Pulmonary artery endothelial cell (primary cell): ENCODE measurements around the gene TENT4B. TPM values are rescaled to one million over a fixed set of nuclear protein-coding genes. Genes with fewer than 3 reads are reported as not detected.
"Not testable (repeated sequence)": the region's sequence is repeated elsewhere in the genome, so short reads cannot be mapped to it uniquely, and the experiment has no call there.

Experiments used
- DNase-seq: peaks from one replicate; pipeline ENCODE4 v3.0.0-alpha.2; 2011; ENCODE audit warnings: low read depth, low spot score
- total RNA-seq: library from RNA; depleted of rRNA; stranded (reverse); fragments of >200 nt; gene quantifications from 2 replicates; pipeline ENCODE4 v1.2.3, GENCODE V29; 2014

TENT4B gene
- total RNA-seq, 1 donor from 2014 or later = 9.4 TPM

DNA sequence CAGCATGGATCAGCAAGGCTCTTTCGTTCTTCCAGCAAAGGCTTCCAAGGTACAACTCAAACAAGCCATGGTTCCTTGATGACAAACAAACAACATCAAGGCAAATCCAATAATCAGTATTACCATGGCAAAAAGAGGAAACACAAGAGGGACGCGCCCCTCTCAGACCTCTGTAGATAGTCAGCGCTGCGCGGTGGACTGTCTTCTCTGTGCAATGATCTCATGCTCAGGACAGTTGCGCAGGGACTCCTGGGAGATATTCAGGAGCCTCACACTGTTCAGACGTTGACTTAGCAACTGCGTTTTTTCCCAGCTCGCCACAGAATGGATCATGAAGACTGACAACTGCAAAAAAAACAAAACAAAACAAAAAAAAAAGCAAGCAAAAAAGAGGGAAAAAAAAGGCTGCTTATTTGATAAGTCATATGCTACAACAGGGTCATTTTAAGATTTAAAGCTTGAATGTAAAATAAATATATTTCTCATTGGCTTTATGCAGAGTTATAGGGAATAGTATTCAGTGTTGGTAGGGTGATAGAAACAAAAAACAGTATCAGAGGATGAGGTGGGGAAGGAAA lies 76.1 kb downstream of the TENT4B start:
- DNase-seq = no peak

DNA sequence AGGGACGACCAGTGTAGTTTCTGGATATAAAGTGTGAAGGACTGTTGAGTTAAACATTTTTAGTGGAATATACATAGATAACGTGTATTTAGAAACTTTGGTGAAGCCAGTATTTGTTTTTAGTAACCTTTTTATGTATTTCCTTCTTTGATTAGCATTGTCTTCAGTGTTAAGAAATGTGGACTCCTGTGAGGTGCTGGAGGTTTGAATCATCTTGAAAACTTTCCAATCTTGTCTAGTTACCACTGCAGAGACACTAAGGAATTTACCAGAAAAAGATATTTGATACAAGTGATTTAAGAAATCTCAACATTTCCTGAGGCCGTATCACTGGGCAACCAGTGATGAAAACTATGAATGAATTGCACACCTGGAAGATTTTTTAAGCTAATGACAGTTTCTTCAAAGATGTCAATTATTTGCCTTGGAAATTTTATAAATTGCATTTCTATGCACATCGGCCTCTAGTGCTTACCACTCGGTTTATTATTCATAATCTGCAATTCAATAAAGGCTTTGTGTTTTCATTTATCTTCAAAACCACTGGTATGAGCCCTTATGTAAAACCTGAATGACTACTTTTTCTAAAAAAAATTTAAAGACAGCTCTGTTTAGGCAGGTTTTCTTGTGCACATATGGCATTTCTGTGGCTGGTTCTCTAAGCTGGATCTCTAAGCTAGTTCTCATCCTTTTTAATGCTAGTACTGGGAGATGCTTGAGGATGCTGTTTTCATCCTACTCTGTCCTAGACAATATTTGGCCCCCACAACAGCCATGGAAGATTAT lies 81.9 kb downstream of the TENT4B start:
- DNase-seq = no peak

DNA sequence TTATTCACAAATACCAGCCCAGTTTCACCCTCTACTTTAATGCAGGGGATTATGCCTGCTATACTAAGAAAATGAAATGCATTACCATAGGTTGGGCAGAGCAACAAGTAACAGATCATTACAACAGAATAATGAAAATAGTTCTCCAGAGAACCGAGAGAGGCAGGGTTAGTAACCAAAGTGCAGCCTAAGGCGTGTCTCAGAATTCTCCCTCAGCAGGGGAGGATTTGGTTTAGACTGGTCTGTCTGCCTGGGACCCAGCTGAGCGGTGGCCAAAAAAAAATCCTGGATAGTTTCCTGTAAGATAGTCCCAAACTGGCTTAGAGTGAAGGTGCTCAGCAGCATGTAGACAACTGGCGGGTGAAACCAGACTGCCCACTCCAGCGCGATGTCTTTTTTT lies 82.5 kb downstream of the TENT4B start:
- DNase-seq = no peak

DNA sequence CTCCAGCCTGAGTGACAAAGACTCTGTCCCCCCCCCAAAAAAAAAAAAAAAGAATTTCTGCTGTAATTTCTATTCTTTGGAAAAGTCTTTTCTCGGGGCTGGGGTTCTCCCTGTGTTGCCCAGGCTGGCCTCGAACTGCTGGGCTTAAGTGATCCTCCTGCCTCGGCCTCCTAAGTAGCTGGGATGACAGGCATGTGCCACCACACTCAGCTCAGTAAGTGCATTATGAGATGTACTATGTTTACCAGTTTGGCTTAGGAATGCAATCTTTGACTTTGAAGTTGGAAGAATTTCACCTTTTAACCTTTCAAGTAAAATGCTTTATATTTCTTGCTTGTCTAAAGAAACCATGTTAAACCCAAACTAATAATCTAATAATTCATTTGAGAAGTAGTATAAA lies 85.2 kb downstream of the TENT4B start:
- DNase-seq = no peak

DNA sequence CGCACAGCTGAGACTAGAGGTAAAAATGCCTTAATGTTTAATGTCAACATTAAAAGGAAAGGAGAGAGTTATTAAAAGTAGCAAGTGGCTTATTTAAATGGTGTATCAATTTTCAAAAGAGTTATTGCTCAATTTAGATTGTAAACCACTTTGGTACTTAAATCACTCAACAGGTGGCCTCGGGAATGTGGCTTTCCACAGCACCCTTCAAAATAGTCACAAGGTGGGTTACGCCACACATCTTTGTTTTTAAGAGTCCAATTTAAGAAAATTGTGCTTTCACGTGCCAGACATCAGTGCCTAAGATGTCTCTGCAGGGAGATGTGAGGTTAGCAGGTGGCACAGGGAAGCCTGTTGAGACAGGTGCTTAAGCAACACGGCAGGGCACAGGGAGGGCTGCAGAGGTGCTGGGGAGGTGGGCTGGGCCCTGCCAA lies 85.8 kb downstream of the TENT4B start:
- no peak for DNase-seq

DNA sequence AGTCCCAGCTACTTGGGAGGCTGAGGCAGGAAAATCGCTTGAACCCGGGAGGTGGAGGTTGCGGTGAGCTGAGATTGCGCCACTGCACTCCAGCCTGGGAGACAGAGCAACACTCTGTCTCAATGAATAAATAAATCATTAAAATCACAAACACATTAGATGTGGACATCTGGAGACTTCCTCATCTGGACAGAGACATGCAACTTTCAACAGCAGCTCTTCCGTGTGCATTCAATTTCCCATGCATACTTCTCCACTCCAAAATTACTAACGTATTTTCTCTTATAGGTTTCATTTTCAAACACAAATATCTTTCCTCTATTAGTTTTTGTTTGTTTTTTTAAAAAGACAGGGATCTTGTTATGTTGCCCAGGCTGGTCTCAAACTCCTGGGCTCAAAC lies 89.9 kb downstream of the TENT4B start:
- not testable (repeated sequence) for DNase-seq

DNA sequence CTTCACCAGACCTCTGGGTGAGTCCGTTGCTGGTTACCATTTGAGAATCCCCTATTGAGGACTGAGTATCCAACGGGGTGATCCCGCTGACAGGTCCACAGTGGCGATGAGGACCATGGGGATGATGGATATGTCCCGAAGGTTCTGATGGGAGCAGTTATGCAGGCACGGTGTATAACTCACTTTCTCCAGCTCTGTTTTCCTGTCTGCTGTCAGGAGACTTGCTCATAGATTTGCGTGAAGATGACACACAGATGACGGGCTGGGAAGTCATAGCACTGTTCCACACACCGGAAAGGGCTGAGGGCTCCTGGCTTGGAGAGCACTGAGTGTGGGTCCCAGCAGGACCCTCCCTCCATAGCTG lies 91.0 kb downstream of the TENT4B start:
- DNase-seq = no peak

DNA sequence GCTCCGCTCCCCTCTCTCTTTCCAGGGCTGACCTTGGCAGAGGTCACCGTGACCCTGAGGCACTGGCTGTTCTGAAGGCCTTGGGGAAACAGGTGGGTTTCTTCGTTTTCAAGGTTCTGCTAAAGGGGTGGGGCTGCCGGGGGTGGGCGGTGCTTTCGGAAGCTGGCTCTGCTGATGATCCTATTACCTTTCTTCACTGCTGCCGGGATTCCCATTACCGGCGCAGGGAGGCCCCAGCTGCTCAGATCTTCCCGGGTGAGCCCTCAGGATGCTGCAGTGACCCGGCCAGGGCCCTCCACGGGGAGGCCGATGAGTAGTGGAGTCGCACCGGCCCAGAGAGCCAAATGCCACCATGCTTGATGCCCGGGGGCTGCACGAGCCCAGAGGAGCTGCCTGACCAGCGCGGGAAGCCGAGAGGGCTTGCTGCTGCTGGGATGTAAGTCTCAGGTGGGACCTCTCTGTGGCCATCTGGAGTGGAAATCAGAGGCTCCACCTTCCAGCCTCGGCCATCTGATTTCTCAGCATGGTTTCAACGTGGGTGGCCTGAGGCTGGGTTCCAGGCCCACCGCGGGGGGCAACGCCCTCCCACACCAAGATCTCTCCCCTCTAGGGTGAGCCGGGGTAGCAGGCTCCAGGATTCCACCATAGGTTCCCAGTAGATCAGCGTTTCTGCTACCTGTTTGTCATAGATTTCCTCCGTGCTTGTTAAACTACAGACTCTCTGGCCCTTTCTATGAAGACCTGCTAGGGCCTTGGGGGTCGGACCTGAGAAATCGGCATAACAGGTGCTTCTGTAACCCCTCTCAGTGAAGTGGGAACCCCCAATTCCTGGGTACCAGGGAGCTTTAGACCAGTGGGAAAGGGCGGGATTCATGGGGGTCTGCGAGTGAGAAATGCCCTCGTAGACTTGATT lies 91.7 kb downstream of the TENT4B start:
- DNase-seq = no peak

DNA sequence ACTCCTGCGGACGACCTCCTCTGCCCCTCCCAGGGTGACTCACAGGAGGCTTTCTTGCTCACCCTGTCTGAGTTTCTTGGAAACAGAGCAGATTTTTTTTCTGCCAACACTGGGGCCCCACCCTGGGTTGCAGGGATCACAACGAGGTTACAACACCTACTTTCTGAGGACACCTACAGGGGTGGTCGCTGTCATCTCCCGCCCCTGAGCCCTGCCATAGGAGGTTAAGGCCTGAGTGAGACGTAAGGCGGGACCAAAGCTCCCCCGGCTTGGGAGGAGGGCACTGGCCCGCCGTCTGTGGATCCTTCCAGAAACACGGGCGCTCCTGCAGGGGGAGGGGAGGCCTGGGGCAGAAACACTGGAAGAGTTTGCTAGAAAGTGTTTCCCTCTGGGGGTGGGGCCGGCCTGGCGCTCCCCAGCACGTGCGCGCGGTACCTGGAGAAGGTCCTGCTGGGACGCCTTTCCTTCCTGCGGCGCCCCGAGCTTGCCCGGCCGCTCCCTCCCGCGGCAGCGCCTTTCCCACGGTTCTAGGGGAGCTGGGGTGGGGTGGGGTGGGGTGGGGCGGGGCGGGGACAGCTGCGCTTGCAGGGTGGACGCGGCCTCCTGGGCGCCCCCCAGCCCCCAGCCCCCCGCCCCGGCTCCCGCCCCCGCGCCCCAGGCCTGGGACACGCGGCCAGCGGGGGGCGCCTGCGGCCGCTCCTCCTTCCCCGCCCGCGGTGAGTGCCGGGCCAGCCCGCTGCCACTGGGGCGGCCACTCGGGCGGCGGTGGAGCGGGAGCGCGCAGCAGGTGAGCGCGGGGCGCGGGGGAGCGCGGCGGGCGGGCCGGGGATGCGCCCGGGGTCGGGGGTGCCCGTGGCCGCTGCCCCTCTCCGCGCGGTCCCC lies 92.6 kb downstream of the TENT4B start:
- DNase-seq = no peak

DNA sequence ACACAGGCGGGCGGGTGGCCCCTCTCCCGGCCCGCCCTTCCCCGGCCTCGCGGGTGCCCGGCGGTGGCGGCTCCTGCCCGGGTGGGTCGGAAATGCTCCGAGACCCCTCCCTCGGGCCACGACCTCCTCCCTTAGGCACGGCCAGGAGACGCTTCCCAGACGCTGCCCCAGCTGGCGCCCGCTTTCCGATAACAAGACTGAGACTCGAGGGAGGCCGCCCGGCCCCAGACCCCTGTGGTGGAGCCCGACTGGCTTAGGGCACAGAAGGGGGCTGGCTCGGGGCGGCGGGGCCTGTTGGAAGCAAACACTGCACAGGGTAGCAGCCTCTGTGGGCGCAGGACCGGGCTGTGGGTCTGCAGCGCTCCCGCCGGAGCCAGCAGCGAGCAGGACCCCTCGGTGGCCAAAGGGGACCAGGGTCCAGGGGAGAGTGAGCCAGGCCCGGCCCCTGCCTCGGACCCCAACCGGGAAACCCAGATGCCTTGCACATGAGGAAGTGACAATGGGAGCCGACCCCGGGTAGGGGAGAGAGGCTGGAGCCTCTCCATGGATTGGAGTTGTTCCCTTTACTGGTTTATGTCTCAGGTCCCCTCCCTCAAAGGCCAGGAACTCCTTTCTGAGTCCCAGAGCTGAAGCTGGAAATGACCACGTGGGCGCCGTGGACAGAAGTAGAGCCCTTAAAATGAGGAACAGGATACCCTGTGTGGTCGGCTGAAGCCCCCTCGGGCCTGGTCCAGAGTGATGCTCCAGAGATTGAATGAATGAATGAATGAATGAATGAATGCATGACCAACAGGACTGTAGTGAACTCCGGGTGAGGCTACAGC lies 93.4 kb downstream of the TENT4B start:
- DNase-seq = no peak

DNA sequence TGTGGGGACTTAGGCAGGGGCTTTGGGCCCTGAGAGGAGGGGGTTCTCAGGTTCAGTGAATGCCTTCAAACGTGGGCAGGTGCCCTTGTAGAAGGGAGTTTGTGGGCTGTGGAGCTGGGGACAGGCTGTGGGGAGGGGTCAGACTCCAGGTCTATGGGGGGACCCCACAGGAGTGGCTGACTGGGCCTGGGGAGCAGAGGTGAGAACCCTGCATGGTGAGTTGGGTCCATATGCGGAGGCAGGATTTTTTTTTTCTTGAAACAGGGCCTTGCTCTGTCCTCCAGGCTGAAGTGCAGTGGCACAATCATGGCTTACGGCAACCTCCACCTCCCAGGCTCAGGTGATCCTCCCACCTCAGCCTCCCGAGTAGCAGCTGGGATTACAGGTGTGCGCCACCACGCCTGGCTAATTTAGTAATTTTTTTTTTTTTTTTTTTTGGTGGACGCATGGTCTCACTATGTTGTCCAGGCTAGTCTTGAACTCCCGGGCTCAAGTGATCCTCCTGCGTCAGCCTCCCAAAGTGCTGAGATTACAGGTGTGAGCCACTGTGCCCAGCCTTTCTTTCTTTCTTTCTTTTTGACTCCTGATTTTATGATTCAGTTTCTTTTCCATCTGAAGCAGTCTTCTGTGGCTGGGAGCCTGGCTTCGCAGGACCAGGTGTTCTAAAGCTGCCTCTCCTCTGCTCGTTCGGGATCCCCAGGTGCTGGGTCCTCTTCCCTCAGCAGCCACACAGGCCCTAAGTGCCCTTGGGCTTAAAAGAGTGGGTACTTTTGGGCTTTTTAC lies 94.2 kb downstream of the TENT4B start:
- no peak for DNase-seq

DNA sequence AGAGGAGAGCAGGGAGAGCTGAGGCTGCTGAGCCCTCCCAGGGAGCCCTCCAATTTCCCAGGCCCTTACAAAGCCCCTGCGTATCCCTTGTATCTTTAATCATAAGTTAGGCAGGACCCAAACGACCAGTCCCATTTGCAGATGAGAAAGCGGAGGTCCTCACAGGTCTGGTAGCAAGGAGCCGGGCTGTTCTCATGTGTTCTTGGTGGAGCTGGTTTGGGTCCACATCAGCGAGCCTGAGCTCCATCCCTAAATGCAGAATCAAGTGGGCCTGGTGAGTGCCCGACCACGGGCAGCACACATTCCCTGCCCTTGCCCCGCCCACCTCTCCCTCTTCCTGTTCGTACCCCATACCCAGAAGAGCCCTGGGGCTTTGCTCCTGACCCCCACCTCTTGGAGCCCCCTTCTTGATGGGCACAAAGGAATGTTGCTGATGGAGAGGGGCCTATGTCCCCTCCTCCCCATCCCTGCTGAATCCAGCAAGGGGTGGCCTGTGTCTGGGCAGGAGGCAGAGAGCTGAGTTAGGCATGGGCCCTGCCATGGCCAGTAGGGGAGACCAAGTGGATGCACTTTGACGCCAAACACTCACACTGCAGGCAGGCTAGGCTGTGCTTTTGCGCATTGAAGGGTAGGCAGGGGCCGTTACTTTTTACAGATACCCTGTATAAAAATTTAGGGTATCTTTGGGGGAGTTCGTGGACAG lies 95.0 kb downstream of the TENT4B start:
- DNase-seq = no peak

DNA sequence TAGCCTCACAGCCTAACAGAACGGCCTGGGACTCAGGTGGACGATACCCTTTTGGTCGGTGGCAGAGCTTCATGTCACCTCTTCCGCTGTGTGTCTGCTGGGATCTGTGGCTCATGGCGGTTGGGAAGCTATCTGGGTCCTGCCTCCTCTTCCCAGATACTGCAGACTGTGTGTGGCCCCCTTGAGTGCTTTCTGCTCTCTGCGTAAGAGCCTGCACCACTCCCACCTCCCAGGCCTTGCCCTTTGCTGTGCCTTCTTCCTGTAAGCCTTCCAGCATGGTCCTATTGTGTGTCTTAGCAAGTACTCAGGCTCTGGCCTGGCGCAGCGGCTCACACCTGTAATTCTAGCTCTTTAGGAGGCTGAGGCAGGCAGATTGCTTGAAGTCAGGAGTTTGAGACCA lies 95.7 kb downstream of the TENT4B start:
- DNase-seq = no peak

DNA sequence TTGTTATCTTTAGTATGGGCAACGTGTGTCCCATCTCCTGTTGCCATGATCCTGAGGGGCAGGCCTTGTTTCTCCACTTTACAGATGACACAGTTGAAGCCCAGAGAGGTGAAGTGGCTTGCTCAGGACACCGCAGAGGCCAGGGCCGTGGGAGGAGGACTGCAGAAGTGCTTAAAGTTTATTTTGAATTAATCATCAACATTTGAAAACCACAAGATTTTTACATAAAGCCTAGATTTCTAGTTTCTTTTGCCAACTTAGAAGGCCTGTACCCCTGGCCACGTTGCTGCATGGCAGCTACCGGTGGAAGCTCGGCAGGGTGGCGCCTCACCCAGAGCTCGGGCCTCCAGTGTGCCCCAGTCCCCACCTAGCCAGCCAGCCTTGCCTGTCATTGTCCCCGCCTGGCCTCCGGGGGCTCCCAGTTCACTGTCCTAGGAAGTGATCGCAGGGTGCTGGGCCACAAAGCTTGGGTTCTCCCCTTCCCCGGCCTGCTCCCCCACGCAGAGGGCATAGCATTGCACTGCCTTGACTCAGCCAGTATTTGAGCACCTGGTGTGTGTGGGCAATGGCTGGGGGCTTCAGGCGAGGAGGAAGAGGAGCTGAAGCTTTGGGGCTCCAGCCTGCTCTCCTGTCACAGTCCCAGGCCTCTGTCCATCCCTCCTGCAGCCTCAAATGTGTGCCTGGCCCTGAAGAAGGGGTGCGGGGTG lies 98.4 kb downstream of the TENT4B start:
- no peak for DNase-seq

DNA sequence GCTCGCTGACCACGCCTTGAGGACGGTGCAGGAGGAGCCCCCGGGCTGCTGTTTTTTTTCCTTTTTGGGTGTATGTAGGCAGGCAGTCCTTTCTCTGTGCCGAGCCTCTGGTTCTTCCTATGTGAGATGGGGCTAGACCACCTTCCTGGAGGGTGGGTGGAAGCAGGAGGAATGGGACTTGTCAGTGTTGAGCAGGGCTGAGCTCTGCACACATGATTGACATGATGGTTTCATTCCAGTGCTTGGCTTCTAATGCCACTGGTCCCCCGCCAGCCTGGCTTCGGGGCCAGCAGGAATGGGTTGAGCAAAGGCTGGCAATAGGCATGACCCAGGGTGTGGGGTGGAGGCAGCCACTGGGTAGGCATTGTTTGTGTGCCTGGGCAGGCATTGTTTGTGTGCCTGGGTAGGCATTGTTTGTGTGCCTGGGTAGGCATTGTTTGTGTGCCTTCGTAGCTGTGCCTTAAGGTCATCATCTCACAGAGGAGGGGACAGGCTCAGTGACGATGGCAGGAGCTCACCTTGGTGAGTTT lies 99.0 kb downstream of the TENT4B start:
- no peak for DNase-seq

DNA sequence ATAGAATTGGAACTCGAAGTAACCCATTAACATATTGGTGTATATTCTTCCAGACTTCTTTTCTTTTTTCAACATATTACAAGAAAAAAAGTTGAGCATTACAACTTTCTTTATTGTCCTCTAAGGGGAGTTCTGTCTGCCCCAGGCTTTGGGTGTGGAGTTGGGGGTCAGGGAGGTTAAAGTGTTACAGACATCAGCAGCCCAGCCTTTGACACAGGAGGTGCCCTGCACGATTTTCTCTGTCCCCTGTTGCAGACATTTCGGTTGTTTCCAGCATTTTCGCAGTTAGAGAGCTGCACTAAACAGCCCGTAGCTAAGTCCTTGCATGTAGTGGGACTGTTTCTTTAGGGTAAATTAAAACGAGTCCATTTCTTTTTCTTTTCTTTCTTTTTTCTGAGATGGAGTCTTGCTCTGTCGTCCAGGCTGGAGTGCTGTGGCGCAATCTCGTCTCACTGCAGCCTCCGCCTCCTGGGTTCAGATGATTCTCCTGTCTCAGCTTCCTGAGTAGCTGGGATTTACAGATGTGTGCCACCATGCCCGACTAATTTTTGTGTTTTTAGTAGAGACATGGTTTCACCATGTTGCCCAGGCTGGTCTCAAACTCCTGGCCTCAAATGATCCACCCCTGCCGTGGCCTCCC lies 99.9 kb downstream of the TENT4B start:
- no peak for DNase-seq

DNA sequence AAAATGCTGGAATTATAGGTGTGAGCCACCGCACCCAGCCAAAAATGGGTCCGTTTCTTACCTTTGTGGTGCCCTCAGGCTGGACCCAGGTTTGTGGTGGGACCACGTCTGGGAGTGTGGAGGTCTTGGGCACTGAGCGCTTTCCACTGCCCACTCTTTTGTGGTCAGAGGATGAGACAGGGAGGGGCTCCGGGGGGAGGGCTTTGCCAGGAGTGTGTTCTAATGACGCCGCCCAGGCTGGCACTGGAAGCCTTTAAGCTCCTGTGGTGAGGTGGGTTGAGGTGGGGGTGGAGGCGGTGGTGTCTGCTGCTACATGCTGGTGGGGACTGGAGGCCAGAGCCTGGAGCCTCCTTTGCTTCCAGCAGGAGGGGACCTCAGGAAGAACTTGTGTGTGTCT lies 100.4 kb downstream of the TENT4B start:
- DNase-seq = no peak

DNA sequence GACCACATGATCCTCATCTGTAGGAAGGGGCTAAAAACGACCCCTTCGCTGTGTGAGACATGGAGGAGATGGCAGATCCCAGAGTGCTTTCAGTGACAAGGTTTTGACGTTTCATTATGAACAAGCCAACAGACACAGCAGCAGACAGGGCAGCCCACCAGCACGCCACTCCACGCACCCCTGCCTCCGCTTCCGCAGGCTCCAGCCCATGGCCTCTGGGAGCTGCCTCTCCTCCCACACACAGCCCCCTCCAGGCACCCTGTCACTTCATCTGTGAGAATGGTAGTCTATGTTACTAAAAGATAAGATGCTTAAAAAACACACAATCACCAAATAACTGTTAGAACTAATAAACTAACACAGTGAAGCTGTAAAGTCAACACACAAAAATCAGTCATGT lies 101.0 kb downstream of the TENT4B start:
- no peak for DNase-seq
